ENCODE results near the gene HTRA3. TPM values are rescaled to one million over a fixed set of nuclear protein-coding genes. Genes with fewer than 3 reads are reported as not detected.

HTRA3 gene
- total and polyA plus RNA-seq, 2 experiments from 2014 or later = 1.3 to 3.6 TPM

- Histone ChIP-seq H3K27ac (ENCODE audit: low read depth) (no peak overlapping the region), H4K20me1 (replicated peaks; ENCODE audit: insufficient read depth) (no peaks in the 10 kb centered on the region), H2AFZ (no peak overlapping the region), H3K79me2 (replicated peaks; ENCODE audit: insufficient read depth) (no peaks in the 10 kb centered on the region), H3K36me3 (ENCODE audit: insufficient read depth) (no peaks in the 10 kb centered on the region), H3F3A (replicated peaks; ENCODE audit: low read depth) (no peaks in the 10 kb centered on the region), H3K4me1 (ENCODE audit: insufficient read depth) (no peaks in the 10 kb centered on the region), H3K4me3 (no peak overlapping the region), H3K27me3 (ENCODE audit: insufficient read depth) (no peaks in the 10 kb centered on the region), H3K4me2 (no peak overlapping the region), H3K9me2 (ENCODE audit: insufficient read depth) (no peaks in the 10 kb centered on the region)
- no peak for DNase-seq (ENCODE audit: low spot score)
- Mint-ChIP-seq H3K4me3 (no peak overlapping the region), H3K9me3 (0 out of 3 replicates have a peak, but pooled peaks cover 6% of the 10 kb centered on the region), H3K27me3 (ENCODE audit: insufficient read depth, low read depth, poor library complexity) (peaks cover 21% of the 10 kb centered on the region), H3K36me3 (ENCODE audit: low read depth) (no peaks in the 10 kb centered on the region; the same call in 2 of the 3 replicates), H3K27ac (no peak overlapping the region), H3K4me1 (peaks cover 4% of the 10 kb centered on the region; the same call in 2 of the 3 replicates)
- ATAC-seq = no peak
- TF ChIP-seq, protein P1, sequence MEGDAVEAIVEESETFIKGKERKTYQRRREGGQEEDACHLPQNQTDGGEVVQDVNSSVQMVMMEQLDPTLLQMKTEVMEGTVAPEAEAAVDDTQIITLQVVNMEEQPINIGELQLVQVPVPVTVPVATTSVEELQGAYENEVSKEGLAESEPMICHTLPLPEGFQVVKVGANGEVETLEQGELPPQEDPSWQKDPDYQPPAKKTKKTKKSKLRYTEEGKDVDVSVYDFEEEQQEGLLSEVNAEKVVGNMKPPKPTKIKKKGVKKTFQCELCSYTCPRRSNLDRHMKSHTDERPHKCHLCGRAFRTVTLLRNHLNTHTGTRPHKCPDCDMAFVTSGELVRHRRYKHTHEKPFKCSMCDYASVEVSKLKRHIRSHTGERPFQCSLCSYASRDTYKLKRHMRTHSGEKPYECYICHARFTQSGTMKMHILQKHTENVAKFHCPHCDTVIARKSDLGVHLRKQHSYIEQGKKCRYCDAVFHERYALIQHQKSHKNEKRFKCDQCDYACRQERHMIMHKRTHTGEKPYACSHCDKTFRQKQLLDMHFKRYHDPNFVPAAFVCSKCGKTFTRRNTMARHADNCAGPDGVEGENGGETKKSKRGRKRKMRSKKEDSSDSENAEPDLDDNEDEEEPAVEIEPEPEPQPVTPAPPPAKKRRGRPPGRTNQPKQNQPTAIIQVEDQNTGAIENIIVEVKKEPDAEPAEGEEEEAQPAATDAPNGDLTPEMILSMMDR (conservative IDR thresholded peaks at IDR 0.05; ENCODE audit: low read depth in 2 of 2) = no peak
- TF ChIP-seq JUNB (IDR thresholded peaks at IDR 0.05; ENCODE audit: unreplicated experiment) (no peak), EZH2phosphoT487 (IDR thresholded peaks at IDR 0.05; ENCODE audit: unreplicated experiment) (no peak)
Observed at GRCh38 chr4:8307714-8308113, 38.2 kb downstream of the HTRA3 start.

GRCh38 chr4:8308144-8308543 is 38.6 kb downstream of the HTRA3 start:
- ATAC-seq = no peak
- H3K36me3 ChIP-seq (ENCODE audit: insufficient read depth) = no peaks in the 10 kb centered on the region
- Mint-ChIP-seq H3K4me3 (no peak overlapping the region), H3K36me3 (ENCODE audit: low read depth) (no peaks in the 10 kb centered on the region; the same call in 2 of the 3 replicates), H3K4me1 (peaks cover 4% of the 10 kb centered on the region; the same call in 2 of the 3 replicates), H3K27me3 (ENCODE audit: insufficient read depth, low read depth, poor library complexity) (peaks cover 21% of the 10 kb centered on the region), H3K27ac (no peak overlapping the region), H3K9me3 (0 out of 3 replicates have a peak, but pooled peaks cover 10% of the 10 kb centered on the region)
- no peak overlapping the region for H2AFZ ChIP-seq
- no peak overlapping the region for H3K4me2 ChIP-seq
- no peaks in the 10 kb centered on the region for H3K9me2 ChIP-seq (ENCODE audit: insufficient read depth)
- H3F3A ChIP-seq (replicated peaks; ENCODE audit: low read depth) = no peaks in the 10 kb centered on the region
- no peak overlapping the region for H3K4me3 ChIP-seq
- no peaks in the 10 kb centered on the region for H3K79me2 ChIP-seq (replicated peaks; ENCODE audit: insufficient read depth)
- H3K4me1 ChIP-seq (ENCODE audit: insufficient read depth) = no peaks in the 10 kb centered on the region
- no peak for DNase-seq (ENCODE audit: low spot score)
- no peaks in the 10 kb centered on the region for H3K27me3 ChIP-seq (ENCODE audit: insufficient read depth)
- H4K20me1 ChIP-seq (replicated peaks; ENCODE audit: insufficient read depth) = no peaks in the 10 kb centered on the region
- no peak for TF ChIP-seq REST (IDR thresholded peaks at IDR 0.05; ENCODE audit: unreplicated experiment)
- no peak overlapping the region for H3K27ac ChIP-seq (ENCODE audit: low read depth)
